GM12891 (cell line): ENCODE data around the gene DCLRE1C.
"Not testable (repeated sequence)": the region's sequence is repeated elsewhere in the genome, so short reads cannot be mapped to it uniquely, and the experiment has no call there.

Source experiments
- DNase-seq: peaks from one replicate; pipeline ENCODE4 v3.0.0; 2011; ENCODE audit warnings: low spot score; ENCODE audit not compliant: insufficient read length
- FAIRE-seq: peaks from 2 replicates; lab custom pipeline; 2011; peaks lifted over from hg19 to GRCh38; lab: Jason Lieb, UNC
- PAX5 ChIP-seq: IDR thresholded peaks from 2 replicates; pipeline ENCODE4 v1.6.1; 2011; ENCODE audit warnings: low read length, moderate library complexity, mild to moderate bottlenecking; ENCODE audit not compliant: insufficient read depth, severe bottlenecking
- POLR2A ChIP-seq: IDR thresholded peaks from 2 replicates; pipeline ENCODE4 v1.6.1; 2011; ENCODE audit warnings: low read depth, low read length, control low read depth
- POLR2AphosphoS5 ChIP-seq: IDR thresholded peaks from 2 replicates; pipeline ENCODE4 v1.6.1; 2011; ENCODE audit warnings: low read depth, low read length, control low read depth
- POU2F2 ChIP-seq: IDR thresholded peaks from 2 replicates; pipeline ENCODE4 v1.6.1; 2011; ENCODE audit warnings: low read depth, mild to moderate bottlenecking, control low read depth, low read length, moderate library complexity
- SPI1 ChIP-seq: IDR thresholded peaks from 2 replicates; pipeline ENCODE4 v1.6.1; 2011; ENCODE audit warnings: low read depth, low read length, control low read depth
- TAF1 ChIP-seq: IDR thresholded peaks from 2 replicates; pipeline ENCODE4 v1.6.1; 2011; ENCODE audit warnings: low read depth, low read length, control low read depth

DCLRE1C gene

GRCh38 chr10:14884082-14884481 lies 69.8 kb downstream of the DCLRE1C start:
- no peak for DNase-seq
- TF ChIP-seq SPI1 (peak; percentile 46; the same call in 1 of the 2 replicates), POU2F2 (no peak), TAF1 (no peak), POLR2AphosphoS5 (no peak)
- FAIRE-seq, result no peak

DNA sequence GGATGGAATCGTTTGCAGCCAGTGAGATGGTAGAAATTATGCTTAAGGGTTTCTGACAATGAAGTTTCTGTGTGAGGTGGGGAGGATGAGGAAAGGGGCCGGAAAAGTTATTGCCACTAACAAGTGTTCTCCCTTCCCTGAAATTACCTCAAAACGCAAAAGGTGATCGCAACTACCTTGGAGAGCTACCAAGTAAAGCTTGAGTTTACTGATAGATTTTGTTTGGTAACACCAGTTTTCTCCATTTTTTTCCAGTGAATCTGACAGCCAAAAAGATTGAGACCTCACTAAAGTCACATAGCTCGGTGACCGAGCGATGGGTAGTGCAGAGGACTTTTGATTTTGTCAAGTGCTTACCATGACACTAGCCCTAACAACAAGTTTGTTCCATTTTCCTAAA lies 73.7 kb downstream of the DCLRE1C start:
- FAIRE-seq (no peak), DNase-seq (no peak)
- TF ChIP-seq POLR2AphosphoS5 (no peak), POLR2A (no peak), POU2F2 (no peak), TAF1 (no peak), SPI1 (no peak), PAX5 (no peak)

GRCh38 chr10:14879928-14880193 lies 74.0 kb downstream of the DCLRE1C start:
- no peak for DNase-seq
- peak; percentile 28 for FAIRE-seq

GRCh38 chr10:14879124-14879927 lies 74.6 kb downstream of the DCLRE1C start:
- FAIRE-seq, result no peak
- no peak for TF ChIP-seq TAF1
- no peak for TF ChIP-seq PAX5
- TF ChIP-seq POLR2A, result no peak
- TF ChIP-seq POLR2AphosphoS5, result no peak
- no peak for TF ChIP-seq SPI1
- TF ChIP-seq POU2F2, result no peak
- peak; percentile 27 for DNase-seq

More at GRCh38 chr10:14879928-14880193, 74.0 kb downstream of the DCLRE1C start:
- TF ChIP-seq SPI1 (no peak), POLR2A (no peak), TAF1 (no peak), POLR2AphosphoS5 (no peak), PAX5 (no peak), POU2F2 (no peak)

- TF ChIP-seq POLR2A, result peak; percentile 82
- no peak; the same call in 1 of the 2 replicates for TF ChIP-seq POU2F2
- TF ChIP-seq TAF1, result peak; percentile 72
- peak; percentile 84 for TF ChIP-seq POLR2AphosphoS5
- FAIRE-seq, result peak; percentile 94
- DNase-seq, result peak; percentile 97
These were observed 75.4 kb downstream of the DCLRE1C start, which contains the start of gene SUV39H2 for GRCh38 chr10:14878266-14879123. SUV39H2 (plus strand) TSS chr10:14878866; CDS start chr10:14878889, 23 bp downstream.

GRCh38 chr10:14876764-14877163 lies 77.1 kb downstream of the DCLRE1C start:
- FAIRE-seq (peak; percentile 28), DNase-seq (no peak)
- TF ChIP-seq TAF1 (no peak), POLR2AphosphoS5 (no peak), SPI1 (no peak)

DNA sequence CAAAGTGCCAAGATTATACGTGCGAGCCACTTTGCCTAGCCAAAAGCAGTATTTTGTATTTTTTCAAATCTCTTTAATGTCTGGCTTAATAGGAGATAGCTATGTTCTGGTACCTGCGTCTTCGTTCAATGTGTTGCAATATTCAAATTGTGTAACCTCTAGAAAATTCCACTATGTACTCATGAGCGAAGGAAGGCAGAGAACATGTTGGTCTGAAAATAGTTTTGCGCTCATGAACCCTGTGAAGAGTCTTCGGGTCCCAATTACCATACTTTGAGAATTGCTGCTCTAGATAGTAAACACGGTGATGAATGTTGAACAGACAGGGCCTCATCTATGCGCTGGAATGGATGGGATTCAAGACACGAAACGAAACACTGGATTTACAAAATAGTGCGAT lies 78.0 kb downstream of the DCLRE1C start:
- DNase-seq (no peak), FAIRE-seq (no peak)
- TF ChIP-seq TAF1, result no peak
- TF ChIP-seq POU2F2, result no peak

GRCh38 chr10:14873090-14873760 lies 80.7 kb downstream of the DCLRE1C start:
- FAIRE-seq (peak; percentile 73), DNase-seq (no peak)

GRCh38 chr10:14864871-14865270 lies 89.0 kb downstream of the DCLRE1C start:
- FAIRE-seq, result not testable (repeated sequence)

More at GRCh38 chr10:14873090-14873760, 80.7 kb downstream of the DCLRE1C start:
- TF ChIP-seq POLR2A, result no peak
- no peak for TF ChIP-seq POU2F2
- no peak for TF ChIP-seq TAF1
- TF ChIP-seq PAX5, result no peak
- TF ChIP-seq POLR2AphosphoS5, result no peak
- TF ChIP-seq SPI1, result no peak

DNA sequence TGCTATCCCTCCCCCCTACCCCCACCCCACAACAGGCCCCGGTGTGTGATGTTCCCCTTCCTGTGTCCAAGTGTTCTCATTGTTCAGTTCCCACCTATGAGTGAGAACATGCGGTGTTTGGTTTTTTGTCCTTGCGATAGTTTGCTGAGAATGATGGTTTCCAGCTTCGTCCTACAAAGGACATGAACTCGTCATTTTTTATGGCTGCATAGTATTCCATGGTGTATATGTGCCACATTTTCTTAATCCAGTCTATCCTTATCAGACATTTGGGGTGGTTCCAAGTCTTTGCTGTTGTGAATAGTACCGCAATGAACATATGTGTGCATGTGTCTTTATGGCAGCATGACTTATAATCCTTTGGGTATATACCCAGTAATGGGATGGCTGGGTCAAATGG lies 89.4 kb downstream of the DCLRE1C start:
- FAIRE-seq, DNase-seq: not testable (repeated sequence)

More at GRCh38 chr10:14864871-14865270, 89.0 kb downstream of the DCLRE1C start:
- DNase-seq, result not testable (repeated sequence)
